SW480 (cell line): Measurements from ENCODE around the gene RPL37.
"Not testable (repeated sequence)": the region's sequence is repeated elsewhere in the genome, so short reads cannot be mapped to it uniquely, and the experiment has no call there.

Experiments
- DNase-seq: peaks from one replicate; pipeline ENCODE4 v3.0.0-alpha.2; 2016; ENCODE audit warnings: low spot score

RPL37 gene

GRCh38 chr5:40833712-40834229 is 1.3 kb downstream of the RPL37 start:
- DNase-seq, result no peak

DNA sequence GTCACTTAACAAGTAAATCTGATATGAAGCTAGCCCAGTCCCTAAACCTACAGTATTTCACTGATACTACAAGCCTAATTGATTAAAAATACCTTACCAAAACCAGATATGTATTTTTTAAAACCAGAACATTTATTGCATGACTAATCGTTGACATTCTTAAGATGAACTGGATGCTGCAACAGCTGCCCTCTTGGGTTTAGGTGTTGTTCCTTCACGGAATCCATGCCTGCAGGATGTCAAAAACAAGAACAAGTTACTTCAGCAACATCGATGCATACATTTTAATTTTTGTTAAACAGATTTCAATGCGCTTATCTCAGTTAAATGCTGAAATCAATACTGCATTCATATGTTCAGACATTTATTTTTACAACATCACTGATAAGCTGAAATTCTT is 2.7 kb downstream of the RPL37 start:
- no peak for DNase-seq

DNA sequence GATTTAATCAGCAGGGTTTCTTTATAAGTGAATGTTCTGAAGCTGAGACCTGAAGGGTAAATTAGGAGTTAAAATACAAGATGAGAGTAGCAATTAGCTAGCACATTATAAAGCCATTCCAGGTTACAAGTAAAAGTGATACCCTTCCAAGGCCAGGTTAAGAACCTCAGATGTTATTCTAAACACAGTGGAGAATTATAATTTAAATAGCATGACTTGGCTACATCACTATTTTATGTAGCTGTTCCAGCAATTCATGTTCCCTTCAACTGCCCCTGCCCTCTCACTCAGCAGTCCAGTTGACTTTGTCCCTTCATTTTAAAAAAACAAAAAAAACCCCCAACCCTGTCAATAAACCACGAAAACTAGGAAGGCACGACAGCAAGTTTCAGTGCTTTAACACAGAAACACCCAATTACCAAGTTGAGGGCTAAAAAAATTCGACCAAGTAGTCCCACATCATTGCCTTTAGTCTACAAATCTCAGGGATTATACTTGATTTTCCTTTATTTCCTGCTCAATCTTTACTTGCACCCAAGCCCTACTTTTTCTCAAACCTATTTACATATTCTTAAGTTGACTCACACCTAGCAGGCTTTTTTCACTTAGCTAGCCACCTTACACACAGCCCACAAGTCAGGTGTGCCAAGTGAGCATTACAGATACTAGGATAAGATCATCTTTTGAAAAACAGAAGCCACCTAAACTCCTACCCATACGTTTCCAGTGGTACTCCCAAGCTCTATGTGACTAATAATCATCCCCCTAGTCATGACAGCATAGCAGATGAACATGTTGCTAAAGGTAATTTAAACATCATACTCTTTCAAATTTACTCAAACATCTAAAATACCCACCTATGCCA is 3.4 kb downstream of the RPL37 start:
- DNase-seq, result no peak

GRCh38 chr5:40829748-40830533 is 5.1 kb downstream of the RPL37 start:
- DNase-seq, result no peak

DNA sequence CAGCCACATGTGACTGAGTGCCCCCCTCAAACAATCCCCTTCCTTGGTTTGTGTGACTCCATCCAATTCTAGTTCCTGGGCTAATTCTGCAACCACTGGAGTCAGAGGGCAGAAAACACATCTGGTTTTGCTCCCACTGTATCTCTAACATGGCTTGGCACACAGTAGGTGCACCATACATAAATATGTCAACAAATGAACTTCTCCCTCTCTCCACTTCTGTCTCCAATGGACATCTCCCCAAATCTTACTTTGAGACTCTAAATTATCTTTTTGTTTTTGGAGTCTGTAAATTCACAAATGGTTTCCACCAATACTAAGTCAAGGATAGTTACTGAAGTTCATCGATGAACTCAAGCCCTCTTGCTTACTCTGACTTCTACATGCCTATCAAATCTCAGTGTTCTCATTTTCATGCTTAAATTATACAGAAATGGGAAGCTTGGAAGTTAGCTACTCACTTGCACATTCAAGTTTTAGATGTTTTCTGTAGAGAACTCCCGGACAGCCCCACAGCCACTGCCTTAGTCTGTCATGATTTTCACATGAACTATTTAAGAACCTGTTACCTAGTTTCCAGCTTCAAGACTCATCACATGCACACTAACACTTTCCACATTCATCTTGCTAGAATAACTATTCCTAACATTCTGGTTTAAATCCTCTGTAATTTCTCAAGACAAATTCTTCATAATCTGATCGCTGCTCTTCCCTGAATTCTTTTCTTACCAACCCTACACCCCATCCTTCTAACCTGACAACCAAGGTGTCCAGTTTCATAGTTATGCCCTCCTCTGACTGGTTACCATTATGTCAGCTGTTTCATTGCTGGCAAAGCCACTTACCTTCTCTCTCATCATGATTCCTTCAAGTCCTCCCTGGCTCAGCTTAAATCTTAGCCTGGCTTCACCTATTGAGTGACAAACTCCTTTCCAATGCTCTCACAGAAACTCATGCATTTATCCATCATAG is 6.0 kb downstream of the RPL37 start:
- DNase-seq, result no peak

GRCh38 chr5:40828021-40828631 is 6.9 kb downstream of the RPL37 start:
- DNase-seq, result no peak

GRCh38 chr5:40827188-40827977 is 7.6 kb downstream of the RPL37 start:
- no peak for DNase-seq

DNA sequence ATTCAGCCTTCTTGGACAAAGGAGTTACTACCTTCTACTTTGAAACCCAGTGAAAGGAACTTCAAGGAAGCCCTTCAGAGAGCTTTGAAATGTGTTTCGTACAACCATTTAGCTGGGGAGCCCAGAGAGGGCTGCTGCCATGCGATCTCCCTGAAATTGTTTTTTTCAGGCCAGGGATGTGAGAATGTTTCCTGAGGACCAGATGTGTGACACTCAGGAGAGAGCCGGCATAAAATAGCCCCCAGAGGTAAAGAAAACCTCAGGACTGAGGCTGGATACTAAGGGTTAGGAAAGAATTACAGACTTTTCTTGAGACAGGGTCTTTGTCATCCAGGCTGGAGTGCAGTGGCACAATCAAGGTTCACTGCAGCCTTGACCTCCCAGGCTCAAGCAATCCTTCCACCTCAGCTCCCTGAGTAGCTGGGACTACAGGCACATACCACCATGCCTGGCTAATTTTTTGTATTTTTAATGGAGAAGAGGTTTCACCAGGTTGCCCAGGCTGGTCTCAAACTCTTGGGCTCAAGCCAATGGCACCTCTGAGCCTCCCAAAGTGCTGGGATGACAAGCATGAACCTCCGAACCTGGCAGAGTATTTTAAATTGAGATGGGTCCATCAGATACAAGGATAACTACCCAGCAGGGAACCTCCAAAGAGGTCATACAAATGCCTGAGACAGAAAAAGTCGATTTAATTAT is 8.4 kb downstream of the RPL37 start:
- DNase-seq, result no peak

DNA sequence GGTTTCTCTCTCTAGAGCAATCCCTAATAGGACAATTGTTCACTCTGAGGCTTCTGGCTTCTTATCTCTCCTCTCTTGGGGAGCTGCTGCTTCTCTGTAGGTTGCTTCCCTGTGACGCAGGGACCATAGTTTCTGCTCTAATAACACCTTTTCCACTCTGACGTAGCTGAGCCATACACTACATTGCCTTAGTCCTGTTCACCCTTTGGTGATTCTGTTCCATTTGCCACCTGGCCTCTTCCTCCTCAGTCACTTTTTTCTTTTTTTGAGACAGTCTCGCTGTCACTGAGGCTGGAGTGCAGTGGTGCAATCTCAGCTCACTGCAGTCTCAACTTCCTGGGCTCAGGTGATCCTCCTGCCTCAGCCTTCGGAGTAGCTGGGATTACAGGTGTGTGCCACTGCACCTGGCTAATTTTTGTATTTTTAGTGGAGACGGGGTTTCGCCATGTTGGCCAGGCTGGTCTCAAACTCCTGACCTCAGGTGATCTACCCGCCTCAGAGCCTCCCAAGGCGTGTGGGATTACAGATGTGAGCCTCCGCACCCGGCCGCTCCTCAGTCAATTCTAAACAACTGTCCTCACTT is 9.5 kb downstream of the RPL37 start:
- not testable (repeated sequence) for DNase-seq

- DNase-seq, result no peak
These were observed 11.6 kb downstream of the RPL37 start for GRCh38 chr5:40823459-40823858.

GRCh38 chr5:40813698-40814281 is 21.2 kb downstream of the RPL37 start:
- DNase-seq, result no peak

DNA sequence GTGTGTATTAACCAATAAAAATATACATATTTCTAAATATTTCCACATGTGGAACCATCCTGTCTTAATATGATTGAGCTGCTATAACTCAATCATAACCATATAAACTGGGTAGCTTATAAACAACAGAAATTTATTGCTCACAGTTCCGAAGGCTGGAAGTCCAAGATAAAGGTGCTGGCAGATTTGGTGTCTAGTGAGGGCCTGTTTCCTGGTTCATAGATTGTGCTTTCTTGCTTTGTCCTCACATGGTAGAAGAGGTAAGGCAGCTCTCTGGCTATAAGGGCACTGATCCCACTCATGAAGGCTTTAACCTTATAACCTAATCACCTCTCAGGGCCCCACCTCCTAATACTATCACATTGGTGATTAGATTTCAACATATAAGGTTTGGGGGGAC is 22.9 kb downstream of the RPL37 start:
- DNase-seq, result no peak

DNA sequence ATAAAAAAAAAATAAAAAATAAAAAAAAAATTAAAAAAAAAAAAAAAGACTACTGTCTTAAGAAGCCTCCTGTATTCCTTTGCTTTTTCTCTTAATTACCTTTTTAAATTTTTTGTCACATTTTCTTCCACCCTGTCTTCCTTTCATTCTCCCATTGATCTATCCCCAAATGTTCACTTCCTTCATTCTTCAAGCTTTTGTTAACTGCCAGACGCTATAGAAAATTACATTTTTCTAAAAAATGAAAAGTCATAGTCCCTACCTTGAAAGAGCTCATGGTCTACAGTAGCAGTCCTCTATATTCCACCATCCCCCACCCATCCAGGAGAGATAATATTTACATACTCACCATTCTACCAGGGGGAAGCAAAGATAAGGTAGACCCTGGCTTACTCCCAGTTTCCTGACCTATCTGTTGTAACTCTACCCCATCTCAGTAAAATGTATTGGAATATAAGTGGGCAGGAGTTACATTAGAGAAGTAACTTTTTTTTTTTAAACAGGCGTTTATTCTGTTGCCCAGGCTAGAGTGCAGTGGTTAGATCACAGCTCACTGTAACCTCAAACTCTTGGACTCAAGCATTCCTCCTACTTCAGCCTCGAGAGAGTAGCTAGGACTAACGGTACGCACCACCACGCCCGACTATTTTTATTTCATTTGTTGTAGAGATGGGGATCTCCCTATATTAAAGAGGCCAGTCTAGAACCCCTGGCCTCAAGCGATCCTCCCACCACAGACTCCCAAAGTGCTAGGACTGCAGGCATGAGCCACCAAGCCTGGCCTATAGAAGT is 33.1 kb downstream of the RPL37 start:
- no peak for DNase-seq

DNA sequence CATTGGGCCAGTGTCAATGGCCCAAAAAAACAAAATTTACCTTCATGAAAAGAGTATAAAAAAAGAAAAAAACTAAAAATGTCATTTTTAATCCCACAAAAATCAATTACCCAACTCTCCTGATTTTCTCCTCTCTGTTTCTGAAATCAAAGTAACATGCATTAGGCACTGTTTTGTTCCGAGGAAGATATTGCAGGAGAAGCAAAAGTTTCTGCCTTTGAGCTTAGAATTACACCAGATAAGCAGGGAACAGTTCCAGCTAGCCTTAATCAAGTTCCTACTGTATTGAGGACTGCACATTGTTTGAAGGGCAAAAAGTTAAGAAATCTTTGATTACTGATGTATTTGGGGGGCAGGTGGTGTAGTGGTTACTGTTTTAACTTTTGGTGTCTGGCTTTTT is 35.8 kb downstream of the RPL37 start:
- no peak for DNase-seq

DNA sequence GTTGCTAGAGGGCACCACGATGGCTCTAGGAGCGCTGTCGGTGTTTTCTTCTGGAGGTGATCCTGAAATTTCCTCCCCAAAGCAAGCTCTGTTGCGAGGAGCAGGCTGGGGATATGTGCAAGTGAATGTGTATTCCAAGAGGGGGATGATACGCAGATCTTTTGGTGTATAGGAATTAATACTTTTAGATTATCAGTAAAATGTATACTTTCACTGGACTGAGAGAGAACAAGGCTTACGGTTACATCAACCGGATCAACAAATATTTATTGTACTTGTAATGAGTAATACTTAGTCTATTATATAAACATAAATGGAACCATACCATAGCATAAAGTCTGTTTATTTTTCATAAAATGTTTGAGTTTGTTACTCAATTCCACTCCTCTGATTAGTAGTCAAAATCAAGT is 36.2 kb downstream of the RPL37 start:
- no peak for DNase-seq

DNA sequence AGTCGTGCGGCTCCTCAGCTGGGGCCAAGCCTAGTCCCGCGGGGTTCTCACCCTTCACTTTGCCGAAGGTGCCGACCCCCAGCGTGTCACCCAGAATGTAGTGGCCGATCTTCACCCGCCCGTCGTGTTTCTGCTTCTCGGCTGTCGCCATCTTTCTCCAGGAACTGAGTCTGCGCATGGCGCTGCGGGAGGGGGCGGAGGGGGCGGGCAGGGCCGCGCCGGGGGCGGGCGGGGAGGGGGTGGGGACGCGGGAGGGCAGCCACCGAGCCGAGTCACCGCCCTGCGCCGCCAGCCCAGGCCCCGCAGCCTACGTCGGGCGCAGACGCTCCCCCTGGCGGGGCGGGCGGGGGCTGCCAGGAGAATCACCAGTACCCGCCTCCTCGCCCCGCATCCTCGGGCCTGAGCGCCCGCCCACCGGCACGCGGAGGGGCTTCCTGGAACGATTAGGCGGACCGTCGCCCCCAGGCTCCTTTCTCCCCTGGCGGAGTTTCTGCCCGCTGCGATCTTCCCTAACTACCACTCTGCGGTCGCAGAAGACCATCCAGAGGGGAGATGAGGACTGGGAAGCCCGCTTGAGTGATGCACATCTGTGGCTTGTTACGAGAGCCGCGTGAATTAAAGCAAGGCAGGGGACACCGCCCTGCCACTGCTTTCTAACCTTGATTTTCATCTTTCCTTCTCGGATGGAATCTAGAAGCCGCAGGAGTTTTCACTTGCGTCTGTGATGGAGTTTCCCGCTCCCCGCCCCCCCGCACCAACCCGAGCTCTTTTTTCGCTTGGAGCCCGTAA is 36.8 kb downstream of the RPL37 start, which contains the start of gene PRKAA1:
TSS of gene PRKAA1 (minus strand) at position 363 of the 789 bp plus-strand sequence. CDS start at position 178, 185 bp downstream.
- DNase-seq, result peak; percentile 80

DNA sequence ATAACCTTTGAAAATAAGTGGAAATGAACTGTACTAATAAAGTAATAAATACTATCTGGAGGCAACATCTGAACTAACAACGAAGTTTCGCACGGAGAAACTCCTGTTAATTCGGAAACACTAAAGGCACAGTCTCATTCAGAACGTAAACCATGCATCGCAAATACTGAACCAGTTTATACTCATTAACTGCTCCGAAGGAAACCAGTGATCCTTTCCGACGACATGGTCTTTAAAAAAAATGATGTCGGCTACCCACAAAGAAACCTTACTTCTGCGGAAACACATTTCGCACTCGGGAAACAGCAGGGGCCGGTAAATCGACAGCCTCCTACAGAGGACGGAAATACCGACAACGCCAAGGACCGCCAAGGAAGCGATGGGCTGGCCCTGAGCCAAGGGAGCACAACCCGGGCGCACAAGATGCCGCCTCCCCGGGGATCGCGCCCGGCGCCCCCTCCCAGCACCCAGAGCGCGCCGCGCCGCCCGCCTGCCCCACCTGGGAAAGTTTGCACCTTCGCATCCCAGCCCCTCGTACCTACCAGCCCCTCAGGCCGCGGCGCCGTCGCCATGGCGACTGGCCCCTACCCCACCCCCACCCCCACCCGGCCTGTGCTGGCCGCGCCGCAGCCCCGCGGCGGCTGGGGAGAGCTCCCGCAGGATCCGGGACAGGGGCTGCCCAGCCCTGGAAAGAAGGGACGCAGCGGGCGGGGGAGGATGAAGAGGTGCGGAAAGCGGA is 37.6 kb downstream of the RPL37 start:
- DNase-seq, result peak; percentile 59
